Bronchial epithelial cell (primary cell): ENCODE results near the gene SUSD1. TPM values are rescaled to one million over a fixed set of nuclear protein-coding genes. Genes with fewer than 3 reads are reported as not detected.

Source experiments
- DNase-seq: peaks from one replicate; pipeline ENCODE4 v3.0.0-alpha.2; 2010; ENCODE audit warnings: low read depth
- FAIRE-seq: peaks from 2 replicates; lab custom pipeline; 2011; peaks lifted over from hg19 to GRCh38; lab: Jason Lieb, UNC
- H3K27me3 ChIP-seq: 2 replicates; pipeline ENCODE4 v1.5.1; 2011; ENCODE audit warnings: low read length; ENCODE audit not compliant: control insufficient read depth, insufficient read depth
- H3K36me3 ChIP-seq: 2 replicates; pipeline ENCODE4 v1.5.1; 2011; ENCODE audit warnings: low read length; ENCODE audit not compliant: control insufficient read depth, insufficient read depth
- H3K4me3 ChIP-seq: 2 replicates; pipeline ENCODE4 v1.5.1; 2011; ENCODE audit warnings: mild to moderate bottlenecking, low read depth, low read length, control low read depth
- CTCF ChIP-seq: IDR thresholded peaks from 2 replicates; pipeline ENCODE4 v1.5.1; 2011; ENCODE audit warnings: mild to moderate bottlenecking, moderate library complexity, low read length, control low read depth, inconsistent platforms; ENCODE audit not compliant: insufficient read depth, severe bottlenecking
- total RNA-seq: library from RNA; depleted of rRNA; stranded (reverse); fragments of >200 nt; gene quantifications from 2 replicates; pipeline ENCODE4 v1.2.1, GENCODE V29; 2014

SUSD1 gene
- total RNA-seq, 1 donor from 2014 or later: 9.0 TPM

DNA sequence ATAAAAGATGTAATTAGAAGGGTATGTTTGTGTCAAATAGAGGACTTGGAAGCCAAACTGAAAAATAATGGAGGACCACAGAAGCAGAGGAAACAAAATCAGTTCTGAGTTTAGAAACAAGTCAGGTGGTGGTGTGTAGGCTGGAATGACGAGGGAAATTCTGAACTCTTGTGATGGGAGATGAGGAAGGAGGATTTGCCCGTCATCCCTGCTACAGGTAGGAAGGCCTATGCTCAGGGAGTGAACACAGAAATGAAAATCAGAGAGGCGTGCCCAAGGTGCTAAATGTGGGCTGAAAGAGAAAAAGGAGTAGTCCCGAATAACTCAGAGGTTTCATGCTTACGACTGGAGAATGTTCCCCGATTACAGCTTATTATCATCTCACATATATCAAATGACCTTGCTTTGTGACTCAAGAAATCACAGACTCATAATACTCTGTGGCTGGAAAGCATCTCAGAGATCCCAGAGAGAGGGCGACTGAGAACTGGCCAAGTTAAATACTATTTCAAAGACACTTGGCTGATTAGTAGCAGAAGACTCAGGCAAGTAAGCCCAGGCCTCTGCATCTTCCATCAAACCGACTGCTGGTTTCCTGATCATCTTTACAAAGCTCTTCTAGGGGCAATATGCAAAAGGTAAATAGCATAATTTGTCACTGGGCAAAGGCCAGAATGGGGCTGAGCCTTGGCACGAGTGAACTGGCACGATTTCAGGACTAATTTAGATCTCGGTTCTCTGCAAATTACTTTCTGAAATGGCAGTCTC, 126.0 kb downstream of the SUSD1 start:
- Histone ChIP-seq H3K36me3 (no peaks in the 10 kb centered on the region), H3K4me3 (no peak overlapping the region), H3K27me3 (no peaks in the 10 kb centered on the region)
- no peak for TF ChIP-seq CTCF
- FAIRE-seq (no peak), DNase-seq (no peak)

- no peaks in the 10 kb centered on the region for H3K36me3 ChIP-seq
- H3K27me3 ChIP-seq: no peaks in the 10 kb centered on the region
- no peak for TF ChIP-seq CTCF
- DNase-seq (peak; percentile 52), FAIRE-seq (no peak)
- no peak overlapping the region for H3K4me3 ChIP-seq
Measured at GRCh38 chr9:112047538-112048066, 127.5 kb downstream of the SUSD1 start.

DNA sequence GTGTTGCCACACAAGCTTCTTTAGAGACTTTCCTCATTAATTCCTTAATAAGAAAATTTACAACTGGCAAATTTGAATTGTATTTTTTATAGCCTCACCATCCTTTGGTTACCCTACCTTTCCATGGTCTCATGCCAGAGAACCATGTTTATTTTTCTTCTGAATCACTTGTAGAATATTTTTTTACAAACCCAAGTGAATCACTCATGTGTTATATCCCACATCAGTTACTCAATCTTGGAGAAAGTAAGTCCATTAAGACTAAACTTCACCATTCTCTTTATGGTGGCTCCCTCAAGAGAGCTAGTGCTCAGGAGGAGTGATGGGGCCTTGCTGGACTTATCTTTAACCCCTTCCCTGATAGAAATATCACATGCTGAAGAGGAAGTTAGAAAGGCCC, 128.9 kb downstream of the SUSD1 start:
- Histone ChIP-seq H3K27me3 (no peaks in the 10 kb centered on the region), H3K4me3 (no peak overlapping the region), H3K36me3 (no peaks in the 10 kb centered on the region)
- DNase-seq (peak; percentile 94), FAIRE-seq (no peak)
- no peak for TF ChIP-seq CTCF

GRCh38 chr9:112044881-112045280, 130.2 kb downstream of the SUSD1 start:
- H3K27me3 ChIP-seq: no peaks in the 10 kb centered on the region
- H3K36me3 ChIP-seq: no peaks in the 10 kb centered on the region
- no peak overlapping the region for H3K4me3 ChIP-seq
- no peak for TF ChIP-seq CTCF
- FAIRE-seq (no peak), DNase-seq (no peak)

DNA sequence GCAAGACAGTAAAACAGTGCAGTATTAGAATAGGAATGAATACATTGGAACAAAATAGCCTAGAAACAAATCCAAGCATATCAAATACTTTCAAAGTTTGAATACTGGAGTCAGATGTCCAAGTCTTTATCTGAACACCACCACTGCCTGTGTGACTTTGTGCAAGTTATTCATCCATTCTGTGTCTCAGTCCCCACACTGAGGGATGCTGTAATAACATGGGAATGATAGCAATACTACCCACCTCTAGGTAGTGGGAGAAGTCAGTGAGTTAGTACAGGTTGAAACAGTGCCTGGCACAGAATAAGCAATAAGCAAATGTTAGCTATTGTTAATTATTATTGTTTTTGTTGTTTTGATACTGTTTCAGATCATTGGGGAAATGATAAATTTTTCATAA, 130.9 kb downstream of the SUSD1 start:
- H3K27me3 ChIP-seq: no peaks in the 10 kb centered on the region
- DNase-seq: no peak
- TF ChIP-seq CTCF: no peak
- no peak overlapping the region for H3K4me3 ChIP-seq
- H3K36me3 ChIP-seq: no peaks in the 10 kb centered on the region
- no peak for FAIRE-seq
